Vagina (tissue), 2 donors: ENCODE data around the gene ZW10. TPM values are rescaled to one million over a fixed set of nuclear protein-coding genes. Genes with fewer than 3 reads are reported as not detected.
A peak's percentile ranks its signal among the peaks of the same experiment; 100 is the strongest.

Experiments
- DNase-seq, 2 donors: peaks; one replicate each; pipeline ENCODE4 v3.0.0-alpha.2; 2017; ENCODE audit errors: extremely low spot score in 2 of 2
- H3K27ac ChIP-seq: fragments of 200-600 bp; sonication (generic); one replicate; pipeline ENCODE4 v1.5.1; 2019
- H3K27me3 ChIP-seq: fragments of 200-600 bp; sonication (generic); one replicate; pipeline ENCODE4 v1.5.1; 2019
- H3K36me3 ChIP-seq, 2 donors: fragments of 200-600 bp; sonication (generic); one replicate each; pipeline ENCODE4 v1.5.1; 2017 to 2019
- H3K4me1 ChIP-seq: fragments of 200-600 bp; sonication (generic); one replicate; pipeline ENCODE4 v1.5.1; 2019
- H3K4me3 ChIP-seq, 2 donors: fragments of 200-600 bp; sonication (generic); 1 replicate in 1 of 2; 2 replicates in 1 of 2; pipeline ENCODE4 v1.5.1; 2016 to 2019
- H3K9me3 ChIP-seq: fragments of 200-600 bp; sonication (generic); one replicate; pipeline ENCODE4 v1.5.1; 2019
- CTCF ChIP-seq, 3 experiments: fragments of 450-650 bp in 2 of 3; fragments of 200-600 bp in 1 of 3; sonication (generic) in 1 of 3; IDR thresholded peaks; one replicate each; pipeline ENCODE4 v1.5.1; 2017 to 2019; ENCODE audit warnings: antibody characterized with exemption in 3 of 3, mild to moderate bottlenecking in 2 of 3, moderate library complexity in 2 of 3
- POLR2A ChIP-seq, 2 donors: fragments of 450-650 bp; IDR thresholded peaks; one replicate each; pipeline ENCODE4 v1.6.1; 2017; ENCODE audit warnings: antibody characterized with exemption in 2 of 2, mild to moderate bottlenecking in 2 of 2, moderate library complexity in 2 of 2
- POLR2AphosphoS5 ChIP-seq, 2 donors: sonication (generic); formaldehyde crosslinking; IDR thresholded peaks; one replicate each; pipeline ENCODE4 v1.9.0; 2017; ENCODE audit warnings: antibody characterized with exemption in 2 of 2, mild to moderate bottlenecking in 2 of 2, low read depth in 1 of 2; ENCODE audit not compliant: insufficient read depth in 1 of 2
- intact Hi-C: fragments of 100-400 bp; cut with DNase I; formaldehyde crosslinking; loops from one replicate; pipeline ENCODE4 v1.15.1; 2023
- total RNA-seq: library from RNA; depleted of rRNA; stranded (reverse); fragments of >200 nt; gene quantifications from one replicate; pipeline ENCODE4 v1.2.3, GENCODE V29; 2016

The ZW10 gene
- total RNA-seq, 1 donor from 2014 or later: 14.7 TPM

- no peak for DNase-seq
- TF ChIP-seq CTCF (IDR thresholded peaks at IDR 0.05): no peak
- no peak for TF ChIP-seq POLR2AphosphoS5 (IDR thresholded peaks at IDR 0.05; ENCODE audit: insufficient read depth in 1 of 2, low read depth in 1 of 2)
- no peak for TF ChIP-seq POLR2A (IDR thresholded peaks at IDR 0.05)
- no peaks in the 10 kb centered on the region for H3K4me1 ChIP-seq
- no peaks in the 10 kb centered on the region for H3K36me3 ChIP-seq
- no peaks in the 10 kb centered on the region for H3K27me3 ChIP-seq
- intact Hi-C loops: no loop called here
- no peak within 1 kb of the TSS for H3K27ac ChIP-seq
- H3K4me3 ChIP-seq: no peak within 1 kb of the TSS
- H3K9me3 ChIP-seq: no peaks in the 10 kb centered on the region
Measured at GRCh38 chr11:113779496-113779895, 6.0 kb upstream of the ZW10 start, which contains the start of gene CLDN25. CLDN25 (plus strand) TSS chr11:113779796; CDS start chr11:113779796, 0 bp downstream.

GRCh38 chr11:113778111-113778910, 4.8 kb upstream of the ZW10 start:
- H3K36me3 ChIP-seq: no peaks in the 10 kb centered on the region
- H3K27ac ChIP-seq: peak overlapping the region; percentile 67
- no peaks in the 10 kb centered on the region for H3K9me3 ChIP-seq
- peaks cover 5% of the 10 kb centered on the region for H3K4me1 ChIP-seq
- intact Hi-C loops: no loop called here
- no peaks in the 10 kb centered on the region for H3K27me3 ChIP-seq
- peak overlapping the region in 1 of 2 donors; percentile 13 for H3K4me3 ChIP-seq
- DNase-seq: no peak
- TF ChIP-seq CTCF (IDR thresholded peaks at IDR 0.05): no peak
- TF ChIP-seq POLR2AphosphoS5 (IDR thresholded peaks at IDR 0.05; ENCODE audit: insufficient read depth in 1 of 2, low read depth in 1 of 2): peak in 1 of 2 donors; percentile 80

- intact Hi-C loops: no loop called here
- H3K9me3 ChIP-seq: no peaks in the 10 kb centered on the region
- H3K4me1 ChIP-seq: peaks cover 20% of the 10 kb centered on the region
- H3K27ac ChIP-seq: peak overlapping the region; percentile 84
- peaks cover 0 to under 1% of the 10 kb centered on the region in 2 donors for H3K36me3 ChIP-seq
- TF ChIP-seq POLR2AphosphoS5 (IDR thresholded peaks at IDR 0.05; ENCODE audit: insufficient read depth in 1 of 2, low read depth in 1 of 2) (no peak), POLR2A (IDR thresholded peaks at IDR 0.05) (no peak), CTCF (IDR thresholded peaks at IDR 0.05) (no peak)
- no peak for DNase-seq
- H3K4me3 ChIP-seq: peak overlapping the region; percentile 70 to 76
- no peaks in the 10 kb centered on the region for H3K27me3 ChIP-seq
Measured at GRCh38 chr11:113774174-113774503, 647 bp upstream of the ZW10 start.

GRCh38 chr11:113773092-113773415, 438 bp downstream of the ZW10 start:
- H3K36me3 ChIP-seq: peaks cover 0 to 11% of the 10 kb centered on the region in 2 donors
- peak overlapping the region; percentile 70 to 76 for H3K4me3 ChIP-seq
- intact Hi-C loops: no loop called here
- H3K27me3 ChIP-seq: no peaks in the 10 kb centered on the region
- H3K4me1 ChIP-seq: peaks cover 20% of the 10 kb centered on the region
- H3K9me3 ChIP-seq: no peaks in the 10 kb centered on the region
- no peak for DNase-seq
- H3K27ac ChIP-seq: peak overlapping the region; percentile 84
- TF ChIP-seq CTCF (IDR thresholded peaks at IDR 0.05): no peak
- TF ChIP-seq POLR2AphosphoS5 (IDR thresholded peaks at IDR 0.05; ENCODE audit: insufficient read depth in 1 of 2, low read depth in 1 of 2): no peak
- no peak for TF ChIP-seq POLR2A (IDR thresholded peaks at IDR 0.05)

GRCh38 chr11:113771964-113772363, 1.5 kb downstream of the ZW10 start:
- Histone ChIP-seq H3K27ac (no peak overlapping the region), H3K4me3 (no peak overlapping the region), H3K27me3 (no peaks in the 10 kb centered on the region), H3K9me3 (no peaks in the 10 kb centered on the region), H3K4me1 (peaks cover 20% of the 10 kb centered on the region), H3K36me3 (peaks cover 0 to 18% of the 10 kb centered on the region in 2 donors)
- TF ChIP-seq POLR2AphosphoS5 (IDR thresholded peaks at IDR 0.05; ENCODE audit: insufficient read depth in 1 of 2, low read depth in 1 of 2) (no peak), CTCF (IDR thresholded peaks at IDR 0.05) (no peak), POLR2A (IDR thresholded peaks at IDR 0.05) (no peak)
- DNase-seq: no peak
- intact Hi-C loops: no loop called here
